SK-N-SH (cell line): ENCODE results near the gene ERGIC1. TPM values are rescaled to one million over a fixed set of nuclear protein-coding genes. Genes with fewer than 3 reads are reported as not detected.

Source experiments
- CTCF ChIA-PET: fragments of 300-600, 350-600 bp; formaldehyde crosslinking; extraction: SDS; loops from one replicate; lab custom pipeline; 2021; lab: Yijun Ruan, JAX
- POLR2A ChIA-PET: fragments of 350-600 bp; sonication (Branson Sonifier 250); formaldehyde crosslinking; extraction: SDS; loops from one replicate; lab custom pipeline; 2020; ENCODE audit warnings: antibody characterized with exemption, inconsistent platforms; lab: Yijun Ruan, JAX
- DNase-seq: peaks from one replicate; pipeline ENCODE4 v3.0.0; 2012
- H2AFZ ChIP-seq: fragments of 200-600 bp; sonication (generic); 2 replicates; pipeline ENCODE4 v1.8.1; 2016; ENCODE audit warnings: antibody characterized with exemption, mild to moderate bottlenecking, low read depth
- H3F3A ChIP-seq: fragments of 200-600 bp; sonication (generic); replicated peaks from 2 replicates; pipeline ENCODE3; 2016; ENCODE audit warnings: antibody characterized with exemption, mild to moderate bottlenecking; ENCODE audit not compliant: insufficient read depth
- H3K27ac ChIP-seq, 2 experiments: fragments of 200-500 bp in 1 of 2; fragments of 200-600 bp in 1 of 2; sonication (Bioruptor generic) in 1 of 2; sonication (generic), shearing (Covaris generic) in 1 of 2; 2 replicates each; pipeline versions ENCODE4 v1.5.1 to v1.6.1; 2014 to 2016; ENCODE audit warnings: low read depth in 2 of 2, inconsistent platforms in 1 of 2, low read length in 1 of 2, mild to moderate bottlenecking in 1 of 2, mixed read lengths in 1 of 2
- H3K27me3 ChIP-seq: fragments of 200-600 bp; sonication (generic), shearing (Covaris generic); 2 replicates; pipeline ENCODE4 v1.6.1; 2016; ENCODE audit warnings: mixed run types; ENCODE audit not compliant: insufficient read depth
- H3K36me3 ChIP-seq, 2 experiments: fragments of 200-500 bp in 1 of 2; fragments of 200-600 bp in 1 of 2; sonication (Bioruptor generic) in 1 of 2; sonication (generic) in 1 of 2; replicated peaks in 1 of 2; 2 replicates each; pipeline versions ENCODE3 to v1.5.1; 2014 to 2016; ENCODE audit warnings: low read length in 1 of 2, mild to moderate bottlenecking in 1 of 2; ENCODE audit not compliant: insufficient read depth in 2 of 2, control insufficient read depth in 1 of 2
- H3K4me1 ChIP-seq, 2 experiments: fragments of 200-500 bp in 1 of 2; fragments of 200-600 bp in 1 of 2; sonication (Bioruptor generic) in 1 of 2; sonication (generic), shearing (Covaris generic) in 1 of 2; 2 replicates each; pipeline versions ENCODE4 v1.5.1 to v1.6.1; 2014 to 2016; ENCODE audit warnings: low read depth in 1 of 2, low read length in 1 of 2, mixed run types in 1 of 2; ENCODE audit not compliant: insufficient read depth in 2 of 2, control insufficient read depth in 1 of 2
- H3K4me2 ChIP-seq: fragments of 200-600 bp; sonication (generic), shearing (Covaris generic); 2 replicates; pipeline ENCODE4 v1.6.1; 2017; ENCODE audit warnings: mixed run types
- H3K4me3 ChIP-seq, 2 experiments: fragments of 200-500 bp in 1 of 2; fragments of 200-600 bp in 1 of 2; sonication (Bioruptor generic) in 1 of 2; sonication (generic), shearing (Covaris generic) in 1 of 2; 2 replicates each; pipeline versions ENCODE4 v1.5.1 to v1.8.1; 2014 to 2016; ENCODE audit warnings: low read depth in 2 of 2, inconsistent platforms in 1 of 2, low read length in 1 of 2, mild to moderate bottlenecking in 1 of 2, mixed read lengths in 1 of 2, moderate library complexity in 1 of 2
- H3K79me2 ChIP-seq: fragments of 200-600 bp; sonication (generic); 2 replicates; pipeline ENCODE4 v1.8.1; 2017; ENCODE audit warnings: mild to moderate bottlenecking; ENCODE audit not compliant: insufficient read depth
- H3K9ac ChIP-seq: fragments of 200-600 bp; sonication (generic); 2 replicates; pipeline ENCODE4 v1.6.1; 2017; ENCODE audit warnings: mixed run types
- H3K9me2 ChIP-seq: fragments of 200-600 bp; sonication (generic); 2 replicates; pipeline ENCODE4 v1.6.1; 2017; ENCODE audit warnings: mixed run types
- H3K9me3 ChIP-seq: fragments of 200-600 bp; sonication (generic); 2 replicates; pipeline ENCODE4 v1.6.1; 2017; ENCODE audit warnings: mixed run types, mild to moderate bottlenecking, moderate library complexity
- H4K20me1 ChIP-seq: fragments of 200-600 bp; sonication (generic); 2 replicates; pipeline ENCODE4 v1.6.1; 2017; ENCODE audit warnings: mild to moderate bottlenecking, mixed run types; ENCODE audit not compliant: insufficient read depth
- ELF1 ChIP-seq: IDR thresholded peaks from 2 replicates; pipeline ENCODE4 v1.4.0; 2012
- FOXM1 ChIP-seq: IDR thresholded peaks from 2 replicates; pipeline ENCODE4 v1.4.0; 2012; ENCODE audit warnings: low read depth, mild to moderate bottlenecking
- GABPA ChIP-seq: IDR thresholded peaks from 2 replicates; pipeline ENCODE4 v1.4.0; 2012; ENCODE audit warnings: low read depth, mild to moderate bottlenecking
- GATA2 ChIP-seq: sonication (generic); formaldehyde crosslinking; IDR thresholded peaks from 2 replicates; pipeline ENCODE4 v1.5.0; 2020; ENCODE audit warnings: mild to moderate bottlenecking, missing genetic modification reagents
- MXI1 ChIP-seq: IDR thresholded peaks from 2 replicates; pipeline ENCODE4 v1.6.1; 2012; ENCODE audit warnings: mild to moderate bottlenecking, low read depth, low read length, improper control_type of control experiment
- POLR2AphosphoS5 ChIP-seq: IDR thresholded peaks from 2 replicates; pipeline ENCODE4 v1.6.1; 2012; ENCODE audit warnings: low read depth, low read length
- RAD21 ChIP-seq: IDR thresholded peaks from 2 replicates; pipeline ENCODE4 v1.6.1; 2012; ENCODE audit warnings: mild to moderate bottlenecking, low read length
- RXRA ChIP-seq: IDR thresholded peaks from 2 replicates; pipeline ENCODE4 v1.4.0; 2012; ENCODE audit warnings: low read depth, mild to moderate bottlenecking, borderline replicate concordance
- SMC3 ChIP-seq: IDR thresholded peaks from 2 replicates; pipeline ENCODE4 v1.6.1; 2012; ENCODE audit warnings: low read depth, low read length, improper control_type of control experiment
- TAF1 ChIP-seq: IDR thresholded peaks from 2 replicates; pipeline ENCODE4 v1.6.1; 2012; ENCODE audit warnings: low read depth, mild to moderate bottlenecking, low read length, moderate library complexity, borderline replicate concordance
- WGBS: methylation state at CpG from one replicate; pipeline ENCODE4 v1.1.6; 2017; ENCODE audit warnings: low lambda C conversion rate; 5-methylcytosine and 5-hydroxymethylcytosine counted together
- polyA plus RNA-seq, 3 experiments: library from polyadenylated mRNA; depleted of rRNA; stranded (reverse); fragments of >200 nt; gene quantifications; 2 replicates each; pipeline ENCODE4 v1.2.3, GENCODE V29; 2012
- TF ChIP-seq, protein P1 (sequence below): IDR thresholded peaks from 2 replicates; pipeline ENCODE4; 2012

Gene ERGIC1
- polyA plus RNA-seq, 1 of the 3 experiments (the other 2 are of a cell fraction) = 101 TPM

DNA sequence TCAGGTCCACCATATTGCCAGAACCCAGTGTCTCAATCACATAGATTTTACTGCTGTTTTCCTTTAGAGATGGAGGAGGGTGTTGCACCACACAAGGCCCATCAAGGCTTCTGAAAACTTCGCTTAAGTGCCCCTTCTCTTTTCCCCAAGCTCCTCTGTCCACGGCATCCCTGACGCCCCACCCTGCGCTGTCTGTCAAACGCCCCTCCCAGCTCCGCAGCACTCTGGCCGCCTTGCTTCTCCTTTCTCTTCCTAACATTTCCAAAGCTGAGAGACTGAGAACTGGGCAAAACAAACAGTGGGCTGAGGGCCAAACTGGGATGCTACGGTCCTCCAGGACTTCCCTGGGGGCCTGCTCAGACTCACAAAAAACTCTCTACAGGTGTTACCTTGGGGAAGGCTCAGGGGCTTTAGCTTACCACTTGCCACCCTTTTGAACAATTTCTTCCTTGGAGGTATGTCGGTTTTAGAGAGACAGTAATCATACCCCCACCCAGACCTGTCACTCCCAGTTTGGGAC, 28.3 kb upstream of the ERGIC1 start:
- Histone ChIP-seq H3K4me1 (0 out of 4 replicates have a peak, but pooled peaks cover 0 to 5% of the 10 kb centered on the region in 2 experiments), H3K4me2 (no peak overlapping the region), H3K9ac (no peak overlapping the region), H3K9me3 (no peaks in the 10 kb centered on the region), H3K4me3 (no peak overlapping the region), H3K9me2 (no peaks in the 10 kb centered on the region), H3K27ac (no peak overlapping the region), H3K27me3 (no peaks in the 10 kb centered on the region), H3K79me2 (no peaks in the 10 kb centered on the region), H2AFZ (no peak overlapping the region), H3K36me3 (no peaks in the 10 kb centered on the region), H3F3A (peaks cover 6% of the 10 kb centered on the region), H4K20me1 (no peaks in the 10 kb centered on the region)
- ChIA-PET CTCF (interaction anchor here (1.0 kb wide), 1 partner anchor 34 kb away, joined by 3 read pairs; no protein-coding TSS in a partner anchor), POLR2A (no interaction called here)
- WGBS = 84% methylated on average over 9 of the region's 9 CpGs
- no peak for DNase-seq
- TF ChIP-seq RXRA (no peak), RAD21 (no peak)

DNA sequence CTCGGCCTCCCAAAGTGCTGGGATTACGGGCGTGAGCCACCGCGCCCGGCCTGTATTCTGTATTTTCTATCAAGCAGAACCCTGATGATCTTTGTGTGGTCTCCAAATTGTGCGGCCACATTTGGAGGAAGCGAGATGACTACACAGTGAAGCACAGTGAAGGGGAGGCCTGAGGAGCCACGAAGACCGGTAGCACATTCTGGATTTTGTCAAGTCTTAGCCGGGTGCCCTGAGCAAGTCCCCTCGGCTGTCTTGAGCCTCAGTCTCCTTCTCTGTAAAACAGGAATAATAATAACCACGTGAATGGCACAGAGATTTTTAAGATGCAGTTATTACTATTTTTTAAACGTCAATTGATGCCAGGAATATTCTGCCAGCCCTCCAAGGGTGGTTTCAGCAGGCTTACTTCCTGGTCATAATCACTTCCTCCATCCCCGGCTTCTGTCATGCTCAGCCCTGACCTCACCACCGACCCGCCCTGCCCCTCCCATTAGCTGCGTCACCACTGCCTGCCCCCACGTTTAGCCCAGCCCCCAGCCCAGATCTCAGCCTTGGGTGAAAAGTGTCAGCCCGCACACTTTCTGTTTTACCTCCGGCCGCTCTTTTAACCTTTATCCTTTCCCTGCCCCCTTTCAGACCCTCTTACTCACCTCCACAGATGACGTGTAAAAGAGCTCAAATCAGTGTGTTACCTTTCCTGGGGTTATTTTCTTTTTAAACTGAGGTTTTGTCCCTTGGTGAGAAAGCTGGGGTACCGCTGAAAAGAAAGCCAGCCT, 27.0 kb upstream of the ERGIC1 start:
- Histone ChIP-seq H3K4me3 (no peak overlapping the region), H4K20me1 (no peaks in the 10 kb centered on the region), H3K9me2 (no peaks in the 10 kb centered on the region), H3K4me1 (no peaks in the 10 kb centered on the region)
- DNase-seq = no peak
- no peak for TF ChIP-seq MXI1
- TF ChIP-seq GATA2 = no peak
- TF ChIP-seq SMC3 = no peak
- no peak for TF ChIP-seq GABPA
- TF ChIP-seq TAF1 = no peak
- TF ChIP-seq ELF1 = no peak
- no peak for TF ChIP-seq POLR2AphosphoS5
- TF ChIP-seq FOXM1 = no peak
- TF ChIP-seq, protein P1, sequence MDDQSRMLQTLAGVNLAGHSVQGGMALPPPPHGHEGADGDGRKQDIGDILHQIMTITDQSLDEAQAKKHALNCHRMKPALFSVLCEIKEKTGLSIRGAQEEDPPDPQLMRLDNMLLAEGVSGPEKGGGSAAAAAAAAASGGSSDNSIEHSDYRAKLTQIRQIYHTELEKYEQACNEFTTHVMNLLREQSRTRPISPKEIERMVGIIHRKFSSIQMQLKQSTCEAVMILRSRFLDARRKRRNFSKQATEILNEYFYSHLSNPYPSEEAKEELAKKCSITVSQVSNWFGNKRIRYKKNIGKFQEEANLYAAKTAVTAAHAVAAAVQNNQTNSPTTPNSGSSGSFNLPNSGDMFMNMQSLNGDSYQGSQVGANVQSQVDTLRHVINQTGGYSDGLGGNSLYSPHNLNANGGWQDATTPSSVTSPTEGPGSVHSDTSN = no peak
- TF ChIP-seq, all 33 proteins: peak for 0
- ChIA-PET CTCF (no interaction called here), POLR2A (no interaction called here)
- no peak overlapping the region; the same call in 1 of the 2 replicates for H2AFZ ChIP-seq
- 77% methylated on average over 24 of the region's 24 CpGs for WGBS
- H3K36me3 ChIP-seq = no peaks in the 10 kb centered on the region
- H3F3A ChIP-seq = peaks cover 3% of the 10 kb centered on the region
- H3K9ac ChIP-seq = no peak overlapping the region
- no peaks in the 10 kb centered on the region for H3K9me3 ChIP-seq
- H3K27ac ChIP-seq = no peak overlapping the region
- no peak overlapping the region for H3K4me2 ChIP-seq
- no peaks in the 10 kb centered on the region for H3K27me3 ChIP-seq
- H3K79me2 ChIP-seq = no peaks in the 10 kb centered on the region
